Thyroid gland (tissue), 4 donors: ENCODE measurements around the gene ESRP2.

Experiments used
- CTCF ChIP-seq, 6 experiments: fragments of 200-600 bp in 3 of 6; fragments of 450-650 bp in 3 of 6; sonication (generic) in 3 of 6; IDR thresholded peaks; one replicate each; pipeline ENCODE4 v1.5.1; 2016 to 2019; ENCODE audit warnings: antibody characterized with exemption in 6 of 6, mild to moderate bottlenecking in 2 of 6, inconsistent platforms in 1 of 6, moderate library complexity in 1 of 6
- POLR2A ChIP-seq, 2 donors: fragments of 450-650 bp; IDR thresholded peaks; one replicate each; pipeline ENCODE4 v1.6.1; 2017; ENCODE audit warnings: antibody characterized with exemption in 2 of 2, mild to moderate bottlenecking in 2 of 2, moderate library complexity in 1 of 2

GRCh38 chr16:68269793-68270192 is 33.9 kb upstream of the ESRP2 start:
- TF ChIP-seq CTCF (IDR thresholded peaks at IDR 0.05), result no peak
- no peak for TF ChIP-seq POLR2A (IDR thresholded peaks at IDR 0.05)
